GM12875 (cell line): Measurements from ENCODE around the gene MGAT3.

ENCODE experiments used
- H3K4me3 ChIP-seq: one replicate; pipeline ENCODE4 v1.5.1; 2011; ENCODE audit warnings: low read depth, low read length, control low read depth
- TF ChIP-seq, protein P1 (sequence below): IDR thresholded peaks from 2 replicates; pipeline ENCODE4 v1.5.1; 2011; ENCODE audit warnings: low read depth, mild to moderate bottlenecking, control low read depth, inconsistent platforms, low read length, moderate library complexity, borderline replicate concordance; ENCODE audit not compliant: insufficient read depth

The MGAT3 gene

DNA sequence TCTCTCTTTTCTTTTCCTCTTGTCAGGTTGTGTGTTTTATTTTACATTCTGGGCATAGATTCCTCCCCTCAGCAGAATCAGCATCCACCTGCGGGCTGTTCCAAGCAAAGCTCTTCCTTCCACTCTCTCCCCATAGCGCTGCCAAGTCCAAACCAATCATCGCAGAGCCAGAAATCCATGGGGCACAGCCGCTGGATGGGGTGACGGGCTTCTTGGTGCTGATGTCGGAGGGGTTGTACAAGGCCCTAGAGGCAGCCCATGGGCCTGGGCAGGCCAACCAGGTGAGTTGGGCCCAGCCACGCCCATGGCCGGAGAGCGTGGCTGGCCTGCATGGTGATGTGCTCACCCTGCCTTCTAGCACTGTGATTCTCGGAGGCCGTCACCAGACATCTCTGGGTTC, 35.1 kb upstream of the MGAT3 start:
- TF ChIP-seq, protein P1, sequence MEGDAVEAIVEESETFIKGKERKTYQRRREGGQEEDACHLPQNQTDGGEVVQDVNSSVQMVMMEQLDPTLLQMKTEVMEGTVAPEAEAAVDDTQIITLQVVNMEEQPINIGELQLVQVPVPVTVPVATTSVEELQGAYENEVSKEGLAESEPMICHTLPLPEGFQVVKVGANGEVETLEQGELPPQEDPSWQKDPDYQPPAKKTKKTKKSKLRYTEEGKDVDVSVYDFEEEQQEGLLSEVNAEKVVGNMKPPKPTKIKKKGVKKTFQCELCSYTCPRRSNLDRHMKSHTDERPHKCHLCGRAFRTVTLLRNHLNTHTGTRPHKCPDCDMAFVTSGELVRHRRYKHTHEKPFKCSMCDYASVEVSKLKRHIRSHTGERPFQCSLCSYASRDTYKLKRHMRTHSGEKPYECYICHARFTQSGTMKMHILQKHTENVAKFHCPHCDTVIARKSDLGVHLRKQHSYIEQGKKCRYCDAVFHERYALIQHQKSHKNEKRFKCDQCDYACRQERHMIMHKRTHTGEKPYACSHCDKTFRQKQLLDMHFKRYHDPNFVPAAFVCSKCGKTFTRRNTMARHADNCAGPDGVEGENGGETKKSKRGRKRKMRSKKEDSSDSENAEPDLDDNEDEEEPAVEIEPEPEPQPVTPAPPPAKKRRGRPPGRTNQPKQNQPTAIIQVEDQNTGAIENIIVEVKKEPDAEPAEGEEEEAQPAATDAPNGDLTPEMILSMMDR: no peak
- H3K4me3 ChIP-seq: no peak overlapping the region

DNA sequence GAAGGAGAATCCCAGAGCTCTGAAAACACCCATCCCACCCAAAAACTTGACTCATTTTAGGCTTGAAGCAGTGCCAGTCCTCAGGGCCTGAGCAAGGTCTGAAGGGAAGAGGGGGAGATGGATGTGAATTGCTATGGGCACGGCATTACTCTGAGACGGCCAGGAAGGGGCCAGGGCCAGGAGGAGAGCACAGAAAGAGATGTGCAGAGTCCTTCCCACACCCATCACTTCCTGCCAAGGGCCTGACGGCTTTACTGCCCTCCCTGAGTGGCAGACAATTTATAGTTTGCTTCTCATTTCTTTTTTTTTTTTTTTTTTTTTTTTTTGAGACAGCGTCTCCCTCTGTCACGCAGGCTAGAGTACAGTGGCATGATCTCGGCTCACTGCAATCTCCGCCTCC, 34.7 kb upstream of the MGAT3 start:
- TF ChIP-seq, protein P1: no peak
- H3K4me3 ChIP-seq: no peak overlapping the region

DNA sequence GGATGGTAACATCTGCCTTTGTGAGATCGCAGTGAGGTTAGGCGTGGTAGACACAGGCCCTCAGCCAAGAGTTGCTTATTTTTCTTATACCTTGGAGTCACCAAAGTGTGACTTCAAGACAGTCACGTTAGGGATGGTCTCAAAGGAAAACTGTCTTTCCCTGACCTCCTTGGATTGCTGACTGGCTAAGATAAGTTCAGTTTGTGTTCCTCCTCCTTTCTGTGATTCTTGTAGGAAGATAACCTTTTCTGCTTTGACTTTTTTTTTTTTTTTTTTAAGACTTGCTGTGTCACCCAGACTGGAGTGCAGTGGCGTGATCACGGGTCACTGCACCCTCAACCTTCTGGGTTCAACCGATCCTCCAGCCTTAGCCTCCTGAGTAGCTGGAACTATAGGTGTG, 34.1 kb upstream of the MGAT3 start:
- H3K4me3 ChIP-seq: no peak overlapping the region
- TF ChIP-seq, protein P1: no peak

DNA sequence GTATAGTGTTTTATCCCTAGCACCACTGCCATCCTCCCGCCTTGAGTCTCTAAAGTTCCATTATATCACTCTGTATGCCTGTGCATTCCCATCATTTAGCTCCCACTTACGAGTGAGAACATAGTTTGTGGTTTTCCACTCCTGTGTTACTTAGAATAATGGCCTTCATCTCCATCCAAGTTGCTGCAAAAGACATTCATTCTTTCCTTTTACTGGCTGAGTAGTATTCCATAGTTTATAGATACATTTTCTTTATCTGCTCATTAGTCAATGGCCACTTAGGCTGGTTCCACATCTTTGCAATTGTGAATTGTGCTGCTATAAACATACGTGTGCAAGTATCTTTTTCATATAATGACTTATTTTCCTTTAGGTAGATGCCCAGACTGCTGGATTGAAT, 32.8 kb upstream of the MGAT3 start:
- TF ChIP-seq, protein P1: no peak
- no peak overlapping the region for H3K4me3 ChIP-seq

DNA sequence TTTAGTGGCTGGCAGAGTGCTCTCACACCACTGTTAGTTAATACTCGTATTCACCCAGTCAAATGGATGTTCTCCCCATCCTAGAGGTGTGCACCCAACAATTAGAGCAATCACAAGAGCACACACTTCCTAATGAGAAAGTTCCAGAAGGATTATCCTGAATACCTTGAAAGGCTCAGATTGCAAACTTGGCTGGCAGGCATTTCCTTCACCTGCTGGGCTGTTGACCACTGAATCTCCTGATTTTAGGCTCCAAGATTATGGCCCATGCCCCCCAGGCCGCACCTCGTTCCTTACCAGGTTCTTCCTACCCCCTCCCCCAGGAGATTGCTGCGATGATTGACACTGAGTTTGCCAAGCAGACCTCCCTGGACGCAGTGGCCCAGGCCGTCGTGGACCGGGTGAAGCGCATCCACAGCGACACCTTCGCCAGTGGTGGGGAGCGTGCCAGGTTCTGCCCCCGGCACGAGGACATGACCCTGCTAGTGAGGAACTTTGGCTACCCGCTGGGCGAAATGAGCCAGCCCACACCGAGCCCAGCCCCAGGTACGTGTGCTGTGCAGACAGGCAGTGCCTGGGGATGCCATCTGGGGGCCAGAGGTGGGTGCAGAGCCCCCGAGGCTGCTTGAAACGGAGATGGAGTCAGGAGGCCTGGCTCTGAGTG, 30.3 kb upstream of the MGAT3 start:
- no peak overlapping the region for H3K4me3 ChIP-seq
- TF ChIP-seq, protein P1: no peak

DNA sequence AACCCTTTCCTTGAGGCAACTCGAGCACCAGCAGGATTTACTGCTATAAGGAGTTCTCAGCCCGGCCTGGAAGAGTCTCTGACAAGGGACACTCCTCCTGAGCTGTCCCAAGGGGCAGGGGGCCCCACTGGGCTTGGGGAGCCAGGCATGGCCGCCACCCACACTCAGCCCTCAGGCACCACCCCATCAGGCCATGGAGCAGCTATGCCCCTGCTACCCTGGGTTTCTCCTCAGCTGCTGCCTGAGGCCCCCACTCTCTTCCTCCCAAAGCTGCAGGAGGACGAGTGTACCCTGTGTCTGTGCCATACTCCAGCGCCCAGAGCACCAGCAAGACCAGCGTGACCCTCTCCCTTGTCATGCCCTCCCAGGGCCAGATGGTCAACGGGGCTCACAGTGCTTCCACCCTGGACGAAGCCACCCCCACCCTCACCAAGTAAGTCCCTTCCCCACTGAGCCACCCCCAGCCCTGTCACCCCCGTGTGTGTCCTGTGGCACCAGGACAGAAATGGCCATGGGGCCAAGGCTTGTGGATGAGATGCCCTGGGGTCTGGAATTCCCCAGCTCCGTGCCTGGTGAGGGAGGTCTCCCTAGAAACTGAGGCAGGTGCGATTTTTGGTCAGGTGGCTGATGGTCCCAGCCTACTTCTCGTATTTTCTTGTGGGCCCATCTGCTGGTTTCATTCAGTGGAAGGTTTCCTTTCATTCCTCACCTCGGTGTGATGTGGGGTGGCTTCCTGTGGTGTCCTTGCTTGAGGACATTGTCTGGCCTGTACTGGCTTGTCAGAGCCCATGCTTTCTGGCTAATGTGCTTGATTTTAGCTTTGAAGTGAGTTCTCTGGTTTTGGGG, 28.8 kb upstream of the MGAT3 start:
- TF ChIP-seq, protein P1: no peak
- H3K4me3 ChIP-seq: no peak overlapping the region

DNA sequence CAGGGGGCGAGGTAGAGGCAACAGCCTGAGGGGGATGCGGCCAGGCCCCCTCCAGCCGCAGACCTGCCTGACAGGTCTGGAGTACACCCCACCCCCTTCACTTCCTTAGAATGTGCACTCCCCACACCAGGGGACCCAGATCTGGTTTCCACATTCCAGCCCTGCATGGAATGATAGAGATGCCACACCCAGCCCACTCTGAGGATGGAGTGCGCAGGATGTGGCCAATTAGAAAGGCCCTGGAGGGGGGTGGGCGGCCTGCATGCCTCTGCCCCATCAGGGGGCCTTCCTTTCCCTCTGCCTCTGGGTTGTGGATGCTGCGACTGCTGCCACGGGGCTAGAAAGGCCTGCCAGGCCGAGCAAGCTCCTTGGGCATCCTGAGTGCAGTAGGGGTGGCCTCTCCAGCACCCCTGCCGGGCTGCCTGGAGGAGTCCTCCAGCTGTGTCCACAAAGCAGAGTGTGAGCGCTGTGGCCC, 28.2 kb upstream of the MGAT3 start:
- no peak overlapping the region for H3K4me3 ChIP-seq
- TF ChIP-seq, protein P1: no peak
